ENCODE data around the gene EMSY.

DNA sequence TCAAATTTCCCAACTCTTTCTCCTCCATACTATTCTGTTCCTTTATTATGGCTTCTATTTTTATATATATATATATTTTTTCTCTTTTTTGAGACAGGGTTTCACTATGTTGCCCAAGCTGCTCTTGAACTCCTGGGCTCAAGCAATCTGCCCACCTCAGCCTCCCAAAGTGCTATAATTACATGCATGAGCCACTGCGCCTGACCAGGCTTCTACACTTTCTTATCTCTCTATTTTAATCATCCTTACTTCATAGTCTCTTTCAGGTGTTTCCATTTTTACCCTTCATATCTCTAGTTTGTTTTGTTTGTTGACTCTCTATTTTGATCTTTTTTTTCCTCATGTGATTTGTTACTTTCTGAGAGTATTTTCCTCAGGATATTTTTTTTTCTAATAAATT, 43.9 kb upstream of the EMSY start:
- TF ChIP-seq CTCF (IDR thresholded peaks at IDR 0.05; ENCODE audit: insufficient read depth, low read length, poor library complexity, severe bottlenecking) (no peak), EZH2phosphoT487 (conservative IDR thresholded peaks at IDR 0.05; ENCODE audit: low read length) (no peak)

Data from SU-DHL-6 (cell line).